ENCODE measurements around the gene LCT. TPM values are rescaled to one million over a fixed set of nuclear protein-coding genes. Genes with fewer than 3 reads are reported as not detected.
A peak's percentile ranks its signal among the peaks of the same experiment; 100 is the strongest.

Gene LCT
- total RNA-seq, 1 experiment from 2014 or later, result 0.04 TPM

GRCh38 chr2:135849087-135849486 lies 12.1 kb upstream of the LCT start:
- no peak overlapping the region for H4K91ac ChIP-seq (ENCODE audit: insufficient read length, low read depth, low read length)
- H2BK20ac ChIP-seq (ENCODE audit: low read depth, low read length, poor library complexity, severe bottlenecking), result no peak overlapping the region
- no peak overlapping the region for H3T11ph ChIP-seq (ENCODE audit: low read length)
- Mint-ChIP-seq H3K36me3 (ENCODE audit: insufficient read depth in 1 of 3, low read depth in 3 of 3) (peaks cover 39 to 88% (median 83%) of the 10 kb centered on the region in 3 experiments; a peak in 6 of 7 replicates), H3K4me3 (no peak overlapping the region), H3K27me3 (ENCODE audit: low read depth) (no peaks in the 10 kb centered on the region), H3K27ac (0 out of 7 replicates have a peak overlapping the region, but pooled peaks of 1 of the 3 experiments have one; percentile 29), H3K4me1 (no peaks in the 10 kb centered on the region), H3K9me3 (no peaks in the 10 kb centered on the region)
- no peak overlapping the region for H2BK5ac ChIP-seq (ENCODE audit: insufficient read length, low read length)
- H3K9me3 ChIP-seq (ENCODE audit: control insufficient read depth, low read depth, low read length), result no peaks in the 10 kb centered on the region
- no peaks in the 10 kb centered on the region for H3K79me2 ChIP-seq (ENCODE audit: insufficient read depth, low read length)
- no peak overlapping the region for H3K14ac ChIP-seq (ENCODE audit: insufficient read depth, low read length)
- H2AFZ ChIP-seq (ENCODE audit: low read length), result no peak overlapping the region
- no peak for TF ChIP-seq CTCF (conservative IDR thresholded peaks at IDR 0.05)
- no peak overlapping the region for H3K27ac ChIP-seq (ENCODE audit: insufficient read length, low read depth, low read length)
- no peak overlapping the region for H3K18ac ChIP-seq (ENCODE audit: insufficient read length, low read depth, low read length)
- no peak overlapping the region for H2BK12ac ChIP-seq (ENCODE audit: insufficient read length, low read depth, low read length)
- no peak for DNase-seq
- H4K5ac ChIP-seq (ENCODE audit: insufficient read length, low read depth, low read length), result no peak overlapping the region
- H3K23me2 ChIP-seq (ENCODE audit: insufficient read length, low read depth, low read length, poor library complexity, severe bottlenecking), result no peaks in the 10 kb centered on the region
- H3K4me1 ChIP-seq (ENCODE audit: insufficient read depth, low read length), result no peaks in the 10 kb centered on the region
- H3K9ac ChIP-seq (ENCODE audit: extremely low read depth, insufficient read length, low read length), result no peak overlapping the region
- no peaks in the 10 kb centered on the region for H3K79me1 ChIP-seq (ENCODE audit: insufficient read depth, low read depth, low read length, poor library complexity, severe bottlenecking)
- H3K4me2 ChIP-seq (ENCODE audit: insufficient read depth, insufficient read length, low read length), result no peak overlapping the region
- no peak overlapping the region for H3K4ac ChIP-seq (ENCODE audit: low read depth, low read length)
- H4K20me1 ChIP-seq (ENCODE audit: control insufficient read depth, insufficient read depth, insufficient read length), result no peaks in the 10 kb centered on the region
- H2AK5ac ChIP-seq (ENCODE audit: insufficient read length, low read length), result no peak overlapping the region
- H2BK15ac ChIP-seq (ENCODE audit: low read depth, low read length), result no peak overlapping the region
- H3K27me3 ChIP-seq (ENCODE audit: insufficient read depth, low read length), result no peaks in the 10 kb centered on the region
- no CpG with 5 or more reads among the region's 3 CpGs for WGBS (ENCODE audit: extremely low coverage, insufficient read length, low lambda C conversion rate)
- no peak overlapping the region for H3K23ac ChIP-seq (ENCODE audit: insufficient read length, low read depth, low read length)
- no peak overlapping the region for H4K8ac ChIP-seq (replicated peaks; ENCODE audit: insufficient read length, low read depth, low read length)
- no peak overlapping the region for H3K56ac ChIP-seq (ENCODE audit: insufficient read length, low read depth, low read length)
- no peak overlapping the region for H2BK120ac ChIP-seq (ENCODE audit: low read depth, low read length, poor library complexity, severe bottlenecking)

Data from H9 (cell line).